WTC11 (cell line): ENCODE data around the gene SETD3. TPM values are rescaled to one million over a fixed set of nuclear protein-coding genes. Genes with fewer than 3 reads are reported as not detected.

Experiments
- ATAC-seq: fragments of 200-7000 bp; cut with Tn5 transposase; 2 replicates; pipeline ENCODE4 v1.10.0; 2021; ENCODE audit warnings: mild to moderate bottlenecking, moderate library complexity
- CTCF ChIA-PET: fragments of 300-600 bp; sonication (Branson Sonifier 250); formaldehyde crosslinking; loops from one replicate; lab custom pipeline; 2021; ENCODE audit warnings: antibody characterized with exemption; lab: Charles Lee
- POLR2A ChIA-PET: fragments of 350-600 bp; sonication (Branson Sonifier 250); formaldehyde crosslinking; loops from one replicate; lab custom pipeline; 2021; ENCODE audit warnings: antibody characterized with exemption; lab: Charles Lee
- DNase-seq: peaks from one replicate; pipeline ENCODE4 v3.0.0; 2021; ENCODE audit warnings: low spot score
- H3K27ac Mint-ChIP-seq: 2 replicates; pipeline ENCODE4 v1.8.0; 2021; ENCODE audit warnings: mixed read lengths
- H3K27me3 Mint-ChIP-seq: 2 replicates; pipeline ENCODE4 v1.8.0; 2021; ENCODE audit warnings: low read depth, mild to moderate bottlenecking, moderate library complexity, mixed read lengths
- H3K36me3 Mint-ChIP-seq: 2 replicates; pipeline ENCODE4 v1.8.0; 2021; ENCODE audit warnings: mixed read lengths
- H3K4me1 Mint-ChIP-seq: 2 replicates; pipeline ENCODE4 v1.8.0; 2022; ENCODE audit warnings: mixed read lengths
- H3K4me3 Mint-ChIP-seq: 2 replicates; pipeline ENCODE4 v1.8.0; 2021; ENCODE audit warnings: mild to moderate bottlenecking, moderate library complexity, mixed read lengths
- H3K9me3 Mint-ChIP-seq: 2 replicates; pipeline ENCODE4 v1.8.0; 2021; ENCODE audit warnings: mixed read lengths
- FOXJ3 ChIP-seq: sonication (generic); formaldehyde crosslinking; IDR thresholded peaks from 2 replicates; pipeline ENCODE4 v1.9.0; 2021; ENCODE audit warnings: missing genetic modification reagents, mild to moderate bottlenecking, borderline replicate concordance
- FOXK1 ChIP-seq: sonication (generic); formaldehyde crosslinking; IDR thresholded peaks from 2 replicates; pipeline ENCODE4 v1.8.0; 2022; ENCODE audit warnings: mild to moderate bottlenecking, moderate library complexity, missing genetic modification reagents
- FOXP1 ChIP-seq: sonication (generic); formaldehyde crosslinking; IDR thresholded peaks from 2 replicates; pipeline ENCODE4 v1.8.0; 2022; ENCODE audit warnings: missing genetic modification reagents, mild to moderate bottlenecking, moderate library complexity, borderline replicate concordance
- GRHL2 ChIP-seq: fragments of 250-450 bp; sonication (Bioruptor Pico); IDR thresholded peaks from 2 replicates; pipeline ENCODE4 v1.8.0; 2022; ENCODE audit warnings: mild to moderate bottlenecking, moderate library complexity; ENCODE audit not compliant: insufficient replicate concordance, severe bottlenecking
- HMGA2 ChIP-seq: fragments of 250-450 bp; sonication (Bioruptor Pico); IDR thresholded peaks from 2 replicates; pipeline ENCODE4 v1.4.0; 2021; ENCODE audit warnings: mild to moderate bottlenecking, moderate library complexity
- JUN ChIP-seq: sonication (generic); formaldehyde crosslinking; IDR thresholded peaks from 2 replicates; pipeline ENCODE4 v1.8.0; 2023; ENCODE audit warnings: mild to moderate bottlenecking, missing genetic modification reagents
- SP1 ChIP-seq: sonication (generic); formaldehyde crosslinking; conservative IDR thresholded peaks from 2 replicates; pipeline ENCODE4 v1.8.1; 2022; ENCODE audit warnings: missing genetic modification reagents
- TCF7 ChIP-seq: sonication (generic); formaldehyde crosslinking; IDR thresholded peaks from 2 replicates; pipeline ENCODE4 v1.8.0; 2022; ENCODE audit warnings: mild to moderate bottlenecking, low read depth, missing genetic modification reagents, moderate library complexity
- total RNA-seq: library from RNA; stranded (reverse); gene quantifications from 3 replicates; pipeline ENCODE4 v1.2.3, GENCODE V29; 2021
- TF ChIP-seq, protein P1 (sequence below): fragments of 200-600 bp; IDR thresholded peaks from 2 replicates; pipeline ENCODE4 v1.8.0; 2022; ENCODE audit warnings: antibody characterized with exemption
- TF ChIP-seq, protein P2 (sequence below): fragments of 250-450 bp; sonication (Bioruptor Pico); IDR thresholded peaks from 2 replicates; pipeline ENCODE4 v1.8.0; 2021; ENCODE audit warnings: mild to moderate bottlenecking
- TF ChIP-seq, protein P3 (sequence below): sonication (generic); formaldehyde crosslinking; IDR thresholded peaks from 2 replicates; pipeline ENCODE4 v1.8.0; 2022; ENCODE audit warnings: mild to moderate bottlenecking, missing genetic modification reagents
- TF ChIP-seq, protein P4 (sequence below): sonication (generic); formaldehyde crosslinking; IDR thresholded peaks from 2 replicates; pipeline ENCODE4 v1.8.0; 2022; ENCODE audit warnings: missing genetic modification reagents
- TF ChIP-seq, protein P5 (sequence below): fragments of 250-450 bp; sonication (Bioruptor Pico); IDR thresholded peaks from 2 replicates; pipeline ENCODE4 v2.1.2; 2022; ENCODE audit warnings: mild to moderate bottlenecking, moderate library complexity
- TF ChIP-seq, protein P6 (sequence below): sonication (generic); formaldehyde crosslinking; IDR thresholded peaks from 2 replicates; pipeline ENCODE4 v1.8.1; 2023; ENCODE audit warnings: mild to moderate bottlenecking, moderate library complexity, missing genetic modification reagents

Gene SETD3
- total RNA-seq, 1 experiment from 2014 or later, result 53.1 TPM

- 0 out of 2 replicates have a peak overlapping the region, but pooled peaks have one; percentile 42 for H3K27ac Mint-ChIP-seq
- H3K4me3 Mint-ChIP-seq, result no peak overlapping the region
- peaks cover 42% of the 10 kb centered on the region for H3K36me3 Mint-ChIP-seq
- TF ChIP-seq GRHL2 (CRISPR knock-in tag) (no peak), TCF7 (CRISPR knock-in tag) (no peak), FOXK1 (CRISPR knock-in tag) (no peak), SP1 (CRISPR knock-in tag) (no peak), HMGA2 (CRISPR knock-in tag) (no peak), JUN (CRISPR knock-in tag) (no peak), FOXP1 (CRISPR knock-in tag) (no peak), FOXJ3 (CRISPR knock-in tag) (no peak)
- TF ChIP-seq, protein P1, sequence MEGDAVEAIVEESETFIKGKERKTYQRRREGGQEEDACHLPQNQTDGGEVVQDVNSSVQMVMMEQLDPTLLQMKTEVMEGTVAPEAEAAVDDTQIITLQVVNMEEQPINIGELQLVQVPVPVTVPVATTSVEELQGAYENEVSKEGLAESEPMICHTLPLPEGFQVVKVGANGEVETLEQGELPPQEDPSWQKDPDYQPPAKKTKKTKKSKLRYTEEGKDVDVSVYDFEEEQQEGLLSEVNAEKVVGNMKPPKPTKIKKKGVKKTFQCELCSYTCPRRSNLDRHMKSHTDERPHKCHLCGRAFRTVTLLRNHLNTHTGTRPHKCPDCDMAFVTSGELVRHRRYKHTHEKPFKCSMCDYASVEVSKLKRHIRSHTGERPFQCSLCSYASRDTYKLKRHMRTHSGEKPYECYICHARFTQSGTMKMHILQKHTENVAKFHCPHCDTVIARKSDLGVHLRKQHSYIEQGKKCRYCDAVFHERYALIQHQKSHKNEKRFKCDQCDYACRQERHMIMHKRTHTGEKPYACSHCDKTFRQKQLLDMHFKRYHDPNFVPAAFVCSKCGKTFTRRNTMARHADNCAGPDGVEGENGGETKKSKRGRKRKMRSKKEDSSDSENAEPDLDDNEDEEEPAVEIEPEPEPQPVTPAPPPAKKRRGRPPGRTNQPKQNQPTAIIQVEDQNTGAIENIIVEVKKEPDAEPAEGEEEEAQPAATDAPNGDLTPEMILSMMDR, result no peak
- TF ChIP-seq, protein P2, sequence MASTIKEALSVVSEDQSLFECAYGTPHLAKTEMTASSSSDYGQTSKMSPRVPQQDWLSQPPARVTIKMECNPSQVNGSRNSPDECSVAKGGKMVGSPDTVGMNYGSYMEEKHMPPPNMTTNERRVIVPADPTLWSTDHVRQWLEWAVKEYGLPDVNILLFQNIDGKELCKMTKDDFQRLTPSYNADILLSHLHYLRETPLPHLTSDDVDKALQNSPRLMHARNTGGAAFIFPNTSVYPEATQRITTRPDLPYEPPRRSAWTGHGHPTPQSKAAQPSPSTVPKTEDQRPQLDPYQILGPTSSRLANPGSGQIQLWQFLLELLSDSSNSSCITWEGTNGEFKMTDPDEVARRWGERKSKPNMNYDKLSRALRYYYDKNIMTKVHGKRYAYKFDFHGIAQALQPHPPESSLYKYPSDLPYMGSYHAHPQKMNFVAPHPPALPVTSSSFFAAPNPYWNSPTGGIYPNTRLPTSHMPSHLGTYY (CRISPR knock-in tag), result no peak
- TF ChIP-seq, protein P3, sequence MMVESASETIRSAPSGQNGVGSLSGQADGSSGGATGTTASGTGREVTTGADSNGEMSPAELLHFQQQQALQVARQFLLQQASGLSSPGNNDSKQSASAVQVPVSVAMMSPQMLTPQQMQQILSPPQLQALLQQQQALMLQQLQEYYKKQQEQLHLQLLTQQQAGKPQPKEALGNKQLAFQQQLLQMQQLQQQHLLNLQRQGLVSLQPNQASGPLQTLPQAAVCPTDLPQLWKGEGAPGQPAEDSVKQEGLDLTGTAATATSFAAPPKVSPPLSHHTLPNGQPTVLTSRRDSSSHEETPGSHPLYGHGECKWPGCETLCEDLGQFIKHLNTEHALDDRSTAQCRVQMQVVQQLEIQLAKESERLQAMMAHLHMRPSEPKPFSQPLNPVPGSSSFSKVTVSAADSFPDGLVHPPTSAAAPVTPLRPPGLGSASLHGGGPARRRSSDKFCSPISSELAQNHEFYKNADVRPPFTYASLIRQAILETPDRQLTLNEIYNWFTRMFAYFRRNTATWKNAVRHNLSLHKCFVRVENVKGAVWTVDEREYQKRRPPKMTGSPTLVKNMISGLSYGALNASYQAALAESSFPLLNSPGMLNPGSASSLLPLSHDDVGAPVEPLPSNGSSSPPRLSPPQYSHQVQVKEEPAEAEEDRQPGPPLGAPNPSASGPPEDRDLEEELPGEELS, result no peak
- TF ChIP-seq, protein P4, sequence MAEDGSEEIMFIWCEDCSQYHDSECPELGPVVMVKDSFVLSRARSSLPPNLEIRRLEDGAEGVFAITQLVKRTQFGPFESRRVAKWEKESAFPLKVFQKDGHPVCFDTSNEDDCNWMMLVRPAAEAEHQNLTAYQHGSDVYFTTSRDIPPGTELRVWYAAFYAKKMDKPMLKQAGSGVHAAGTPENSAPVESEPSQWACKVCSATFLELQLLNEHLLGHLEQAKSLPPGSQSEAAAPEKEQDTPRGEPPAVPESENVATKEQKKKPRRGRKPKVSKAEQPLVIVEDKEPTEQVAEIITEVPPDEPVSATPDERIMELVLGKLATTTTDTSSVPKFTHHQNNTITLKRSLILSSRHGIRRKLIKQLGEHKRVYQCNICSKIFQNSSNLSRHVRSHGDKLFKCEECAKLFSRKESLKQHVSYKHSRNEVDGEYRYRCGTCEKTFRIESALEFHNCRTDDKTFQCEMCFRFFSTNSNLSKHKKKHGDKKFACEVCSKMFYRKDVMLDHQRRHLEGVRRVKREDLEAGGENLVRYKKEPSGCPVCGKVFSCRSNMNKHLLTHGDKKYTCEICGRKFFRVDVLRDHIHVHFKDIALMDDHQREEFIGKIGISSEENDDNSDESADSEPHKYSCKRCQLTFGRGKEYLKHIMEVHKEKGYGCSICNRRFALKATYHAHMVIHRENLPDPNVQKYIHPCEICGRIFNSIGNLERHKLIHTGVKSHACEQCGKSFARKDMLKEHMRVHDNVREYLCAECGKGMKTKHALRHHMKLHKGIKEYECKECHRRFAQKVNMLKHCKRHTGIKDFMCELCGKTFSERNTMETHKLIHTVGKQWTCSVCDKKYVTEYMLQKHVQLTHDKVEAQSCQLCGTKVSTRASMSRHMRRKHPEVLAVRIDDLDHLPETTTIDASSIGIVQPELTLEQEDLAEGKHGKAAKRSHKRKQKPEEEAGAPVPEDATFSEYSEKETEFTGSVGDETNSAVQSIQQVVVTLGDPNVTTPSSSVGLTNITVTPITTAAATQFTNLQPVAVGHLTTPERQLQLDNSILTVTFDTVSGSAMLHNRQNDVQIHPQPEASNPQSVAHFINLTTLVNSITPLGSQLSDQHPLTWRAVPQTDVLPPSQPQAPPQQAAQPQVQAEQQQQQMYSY (CRISPR knock-in tag), result no peak
- TF ChIP-seq, protein P5, sequence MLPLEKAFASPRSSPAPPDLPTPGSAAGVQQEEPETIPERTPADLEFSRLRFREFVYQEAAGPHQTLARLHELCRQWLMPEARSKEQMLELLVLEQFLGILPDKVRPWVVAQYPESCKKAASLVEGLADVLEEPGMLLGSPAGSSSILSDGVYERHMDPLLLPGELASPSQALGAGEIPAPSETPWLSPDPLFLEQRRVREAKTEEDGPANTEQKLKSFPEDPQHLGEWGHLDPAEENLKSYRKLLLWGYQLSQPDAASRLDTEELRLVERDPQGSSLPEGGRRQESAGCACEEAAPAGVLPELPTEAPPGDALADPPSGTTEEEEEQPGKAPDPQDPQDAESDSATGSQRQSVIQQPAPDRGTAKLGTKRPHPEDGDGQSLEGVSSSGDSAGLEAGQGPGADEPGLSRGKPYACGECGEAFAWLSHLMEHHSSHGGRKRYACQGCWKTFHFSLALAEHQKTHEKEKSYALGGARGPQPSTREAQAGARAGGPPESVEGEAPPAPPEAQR (CRISPR knock-in tag), result no peak
- TF ChIP-seq, protein P6, sequence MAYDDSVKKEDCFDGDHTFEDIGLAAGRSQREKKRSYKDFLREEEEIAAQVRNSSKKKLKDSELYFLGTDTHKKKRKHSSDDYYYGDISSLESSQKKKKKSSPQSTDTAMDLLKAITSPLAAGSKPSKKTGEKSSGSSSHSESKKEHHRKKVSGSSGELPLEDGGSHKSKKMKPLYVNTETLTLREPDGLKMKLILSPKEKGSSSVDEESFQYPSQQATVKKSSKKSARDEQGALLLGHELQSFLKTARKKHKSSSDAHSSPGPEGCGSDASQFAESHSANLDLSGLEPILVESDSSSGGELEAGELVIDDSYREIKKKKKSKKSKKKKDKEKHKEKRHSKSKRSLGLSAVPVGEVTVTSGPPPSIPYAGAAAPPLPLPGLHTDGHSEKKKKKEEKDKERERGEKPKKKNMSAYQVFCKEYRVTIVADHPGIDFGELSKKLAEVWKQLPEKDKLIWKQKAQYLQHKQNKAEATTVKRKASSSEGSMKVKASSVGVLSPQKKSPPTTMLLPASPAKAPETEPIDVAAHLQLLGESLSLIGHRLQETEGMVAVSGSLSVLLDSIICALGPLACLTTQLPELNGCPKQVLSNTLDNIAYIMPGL (CRISPR knock-in tag), result no peak
- no peaks in the 10 kb centered on the region for H3K27me3 Mint-ChIP-seq
- no peak for DNase-seq
- H3K4me1 Mint-ChIP-seq, result peaks cover 28% of the 10 kb centered on the region
- ChIA-PET POLR2A (no interaction called here), CTCF (interaction anchor here (2.0 to 5.1 kb wide), 3 partner anchors 9 to 83 kb away, joined by 10 to 67 read pairs (median 25); no protein-coding TSS in a partner anchor)
- ATAC-seq, result no peak
- no peaks in the 10 kb centered on the region for H3K9me3 Mint-ChIP-seq
Measured at GRCh38 chr14:99402950-99403349, 77.7 kb downstream of the SETD3 start.
